GM18868 (cell line): Measurements from ENCODE around the gene MRPL39.
"Not testable (repeated sequence)": the region's sequence is repeated elsewhere in the genome, so short reads cannot be mapped to it uniquely, and the experiment has no call there.

Experiments
- ATAC-seq: cut with Tn5 transposase; IDR thresholded peaks from one replicate; pipeline ENCODE4 v1.9.1; 2021; ENCODE audit warnings: mild to moderate bottlenecking, moderate library complexity; ENCODE audit not compliant: unreplicated experiment

MRPL39 gene

DNA sequence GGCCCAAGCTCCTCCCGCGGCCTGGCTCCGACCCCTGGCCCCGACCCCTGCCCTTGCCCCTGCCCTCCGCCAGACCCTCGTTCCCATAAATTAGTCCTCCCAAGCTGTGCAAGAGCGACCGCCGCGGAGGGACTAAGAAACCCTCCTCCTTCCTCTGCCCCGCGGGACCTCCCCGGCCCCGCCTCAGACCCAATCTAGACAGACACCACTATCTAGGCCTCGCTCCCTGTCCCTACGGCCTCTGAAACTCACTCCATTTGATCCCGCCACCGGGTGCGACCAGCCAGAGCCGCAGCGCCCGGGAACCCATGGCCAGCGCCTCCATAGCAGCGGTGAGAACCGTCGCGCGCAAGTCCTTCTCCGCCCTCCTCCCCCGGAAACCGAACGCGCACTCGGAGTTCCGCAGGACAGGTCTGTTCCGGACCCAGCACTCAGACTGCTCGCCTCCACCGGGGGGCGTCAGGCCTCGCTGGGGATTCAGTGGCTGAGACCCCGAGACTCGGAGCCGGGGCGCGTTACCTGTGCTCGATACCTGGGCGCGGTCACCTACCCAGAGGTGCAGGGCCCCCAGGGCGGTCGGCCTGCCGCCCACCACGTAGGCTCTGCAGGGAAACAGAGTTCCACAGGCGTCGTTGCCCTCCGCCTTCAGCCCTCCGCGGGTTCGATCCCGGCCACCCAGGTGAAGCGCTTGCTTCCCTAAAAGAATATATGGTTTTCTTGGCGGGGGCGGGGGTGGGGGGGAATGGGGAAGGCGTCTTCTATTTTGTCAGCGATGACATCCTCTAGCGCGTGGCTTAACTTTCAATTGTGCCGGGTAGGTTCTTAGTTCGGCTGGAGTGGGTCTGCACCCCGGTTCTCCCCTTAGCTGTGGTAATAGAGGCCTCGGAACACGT is at the start of gene MRPL39:
Gene MRPL39, minus strand, starts transcription at position 331 of the 893 bp plus-strand sequence. Its CDS starts 6 bp downstream, at position 325.
- ATAC-seq = peak; percentile 93

DNA sequence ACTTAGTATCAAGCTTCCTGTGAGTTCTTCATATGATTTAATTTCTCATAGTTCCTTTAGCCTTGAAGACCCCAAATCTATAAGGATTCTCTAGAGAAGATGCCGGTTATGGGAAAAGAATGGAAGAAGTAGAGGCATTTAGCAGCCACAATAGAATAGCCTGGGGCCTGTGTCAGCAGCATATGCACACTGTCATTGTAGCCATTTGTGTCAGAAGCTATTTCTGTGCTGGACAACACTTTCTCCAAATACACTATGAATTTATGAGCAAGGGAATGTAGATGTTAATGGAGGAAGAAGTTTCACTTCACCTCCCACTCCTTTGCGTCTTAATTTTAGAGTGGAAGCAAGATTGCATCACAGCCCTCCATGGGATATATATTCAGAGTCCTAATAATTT is 49.1 kb upstream of the MRPL39 start:
- ATAC-seq = no peak

DNA sequence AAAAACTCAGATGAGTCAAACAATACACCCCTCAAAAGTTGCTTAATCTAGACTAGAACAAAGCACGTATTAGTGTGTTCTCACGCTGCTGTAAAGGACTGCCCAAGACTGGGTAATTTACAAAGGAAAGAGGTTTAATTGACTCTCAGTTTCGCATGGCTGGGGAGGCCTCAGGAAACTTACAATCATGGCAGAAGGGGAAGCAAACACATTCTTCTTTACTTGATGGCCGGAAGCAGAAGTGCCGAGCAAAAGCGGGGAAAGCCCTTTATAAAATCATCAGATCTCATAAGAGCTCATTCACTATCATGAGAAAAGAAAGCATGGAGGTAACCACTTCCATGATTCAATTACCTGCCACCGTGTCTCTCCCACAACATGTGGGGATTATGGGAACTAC is 41.9 kb upstream of the MRPL39 start:
- ATAC-seq = no peak

DNA sequence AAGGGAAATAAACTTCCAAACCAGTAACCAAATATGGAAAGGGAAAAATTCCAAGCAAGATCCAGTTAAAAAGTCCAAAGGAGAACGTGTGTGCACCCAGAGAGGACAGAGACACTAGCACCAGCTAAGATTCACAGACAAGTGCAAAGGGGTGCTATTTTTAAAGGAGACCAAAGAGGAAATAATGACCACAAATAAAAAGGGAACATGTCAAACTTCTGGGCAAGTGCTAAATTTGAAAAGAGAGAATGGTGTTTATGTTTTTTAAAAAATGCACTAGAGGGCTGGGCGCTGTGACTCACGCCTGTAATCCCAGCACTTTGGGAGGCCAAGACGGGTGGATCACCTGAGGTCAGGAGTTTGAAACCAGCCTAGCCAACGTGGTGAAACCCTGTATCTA is 40.4 kb upstream of the MRPL39 start:
- no peak for ATAC-seq

DNA sequence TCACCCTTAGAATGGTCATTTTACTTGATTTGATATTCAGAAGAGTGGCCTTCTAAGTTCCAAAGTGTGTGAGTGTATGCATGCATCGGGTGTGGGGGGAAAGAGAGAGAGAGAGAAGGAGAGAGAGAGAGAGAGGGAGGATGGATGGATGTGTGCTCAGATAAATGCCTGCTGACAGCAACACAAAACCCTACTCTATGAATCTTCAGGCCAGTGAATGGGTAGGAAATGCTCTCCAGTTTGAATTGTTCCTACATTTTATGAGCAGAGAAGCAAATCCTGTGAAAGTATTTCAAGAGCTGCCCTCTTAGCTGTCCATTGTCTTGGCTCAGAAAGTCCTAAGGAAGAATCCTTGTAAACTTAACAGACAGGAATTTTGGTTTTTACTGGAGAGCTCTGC is 39.2 kb upstream of the MRPL39 start:
- no peak for ATAC-seq

DNA sequence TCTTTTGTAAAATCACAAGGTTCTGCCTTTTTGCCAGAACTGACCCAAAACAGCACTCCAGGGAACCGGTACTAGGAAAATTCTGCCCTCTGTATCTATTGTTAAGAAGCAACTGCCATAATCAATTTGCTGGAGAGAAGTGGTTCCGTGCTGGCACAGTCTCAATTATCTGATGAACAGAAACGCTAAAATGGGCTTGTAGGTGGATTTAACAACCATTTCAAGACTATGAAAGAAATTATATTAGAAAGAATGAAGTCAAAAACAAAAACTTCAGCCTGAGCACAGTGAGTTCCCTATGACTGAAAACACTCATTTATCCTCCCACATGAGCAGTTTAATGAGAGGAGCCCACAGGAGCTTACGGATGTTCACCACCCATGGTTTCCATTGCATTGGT is 36.2 kb upstream of the MRPL39 start:
- ATAC-seq = no peak

DNA sequence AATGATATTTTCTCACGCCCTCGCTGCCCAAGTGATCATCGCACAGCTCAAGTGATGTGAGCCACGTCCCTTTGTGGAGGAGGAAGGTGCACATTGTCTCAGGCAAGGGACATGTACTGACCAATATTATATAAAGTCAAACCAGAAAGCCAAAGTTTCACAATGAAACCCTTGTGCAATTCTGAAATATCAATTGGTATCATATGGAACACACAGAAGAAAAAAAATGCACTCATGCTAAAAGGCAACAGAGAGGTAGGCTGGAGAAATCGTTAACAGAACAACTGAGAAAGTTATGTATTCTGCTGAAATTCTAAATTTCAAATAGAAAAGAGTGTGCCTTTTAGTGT is 33.6 kb upstream of the MRPL39 start:
- ATAC-seq = no peak

DNA sequence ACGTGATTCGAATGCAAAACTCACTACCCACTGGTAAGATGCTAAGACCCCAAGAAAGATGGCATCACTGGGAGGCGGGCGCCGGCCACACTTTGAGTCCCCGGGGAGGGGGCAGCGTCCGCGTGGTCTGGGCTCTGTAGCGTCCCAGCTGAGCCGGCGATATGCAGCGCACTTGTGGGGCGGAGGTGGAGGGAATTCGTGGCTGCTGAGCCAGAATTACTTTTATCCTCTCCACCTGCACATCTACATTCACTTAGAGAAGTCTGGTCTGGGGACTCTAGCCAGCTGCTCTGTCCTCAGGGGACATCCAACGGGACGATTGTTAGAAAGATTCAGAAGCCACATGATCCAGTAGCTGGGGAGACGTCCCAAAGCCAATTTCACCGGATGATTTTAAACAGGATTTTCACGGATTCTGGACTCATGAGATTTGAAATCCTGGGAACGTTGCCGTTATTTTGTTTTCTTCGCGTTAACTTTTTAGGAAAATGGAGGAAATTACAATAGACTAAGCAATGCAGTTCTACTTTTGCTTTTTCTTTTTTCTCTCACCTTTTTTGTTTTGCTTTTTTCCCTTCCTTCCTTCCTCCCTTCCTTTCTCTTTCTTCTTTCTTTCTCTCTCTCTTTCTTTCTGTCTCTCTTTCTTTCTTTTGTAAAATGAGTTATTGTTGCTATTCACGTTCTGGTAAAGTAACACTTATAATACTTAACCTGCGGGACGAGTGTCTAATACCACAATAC is 33.1 kb upstream of the MRPL39 start:
- ATAC-seq = peak; percentile 29

DNA sequence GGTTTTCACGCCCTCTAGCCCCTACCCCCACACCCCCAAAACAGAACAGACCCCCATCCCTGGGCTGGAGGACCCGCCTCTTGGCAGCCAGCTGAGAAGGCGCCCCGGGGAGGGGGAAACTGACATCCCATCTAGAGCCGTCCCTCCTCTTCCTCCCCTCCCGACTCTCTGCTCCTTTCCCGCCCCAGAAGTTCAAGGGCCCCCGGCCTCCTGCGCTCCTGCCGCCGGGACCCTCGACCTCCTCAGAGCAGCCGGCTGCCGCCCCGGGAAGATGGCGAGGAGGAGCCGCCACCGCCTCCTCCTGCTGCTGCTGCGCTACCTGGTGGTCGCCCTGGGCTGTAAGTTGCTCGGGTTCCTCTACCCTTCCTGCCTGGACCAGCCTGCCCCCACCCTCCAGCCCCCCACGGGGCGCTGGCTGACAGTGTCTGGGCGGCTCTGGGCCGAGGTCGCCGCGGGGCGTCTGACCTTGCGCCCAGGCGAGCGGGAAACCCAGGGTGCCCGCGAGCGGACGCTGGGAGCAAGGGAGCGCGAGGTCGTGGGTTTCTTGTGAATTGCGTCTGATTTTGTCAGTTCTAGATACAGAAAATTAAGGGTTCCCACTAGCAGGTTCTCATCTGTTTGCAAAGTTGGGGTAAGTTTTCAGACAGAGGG is 32.4 kb upstream of the MRPL39 start:
- ATAC-seq = peak; percentile 76

DNA sequence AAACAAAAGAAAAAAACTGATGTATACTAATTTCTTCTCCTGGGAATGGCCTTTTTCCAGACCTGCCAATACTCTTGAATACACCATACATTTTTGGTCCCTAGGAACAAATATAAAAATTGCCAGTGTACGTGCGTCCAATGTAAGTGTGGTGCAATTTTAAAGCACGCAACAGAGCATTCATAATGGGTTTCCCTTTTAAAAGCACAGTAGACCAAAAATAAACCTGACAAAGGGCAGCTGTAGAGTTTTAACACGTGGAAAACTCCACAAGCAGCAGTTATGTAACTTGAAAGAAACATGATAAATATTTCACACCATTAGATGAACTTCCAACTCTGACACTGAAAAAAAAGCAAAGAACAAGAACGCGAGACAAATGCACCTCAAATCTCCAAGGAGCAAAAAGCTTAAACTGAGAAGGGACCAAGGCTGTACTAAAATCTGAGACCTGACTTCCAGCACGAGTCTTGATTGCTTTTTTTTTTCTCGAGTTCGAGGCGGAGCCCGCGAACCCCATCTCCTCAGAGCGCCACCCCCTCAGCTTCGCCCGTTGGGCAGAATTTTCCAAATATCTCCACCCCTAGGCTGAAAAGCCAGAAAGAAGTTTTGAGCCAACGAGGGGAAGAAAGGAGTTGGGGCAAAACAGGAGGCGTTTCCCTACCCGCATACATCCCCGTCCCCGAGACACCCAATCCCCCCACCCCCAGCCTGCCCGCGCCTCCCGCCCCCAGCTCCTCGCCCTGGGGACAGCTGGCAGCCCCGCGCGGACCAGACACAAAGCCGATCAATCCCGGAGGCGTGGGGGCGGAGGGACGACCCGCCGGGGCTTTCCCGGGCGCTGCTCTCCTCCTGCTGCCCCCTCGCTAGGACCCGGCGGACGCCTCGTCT is 31.6 kb upstream of the MRPL39 start, which contains the start of gene JAM2:
Gene JAM2, plus strand, starts transcription at position 599 of the 891 bp plus-strand sequence. CDS start 564 bp downstream, outside the sequence.
- ATAC-seq = peak; percentile 54

DNA sequence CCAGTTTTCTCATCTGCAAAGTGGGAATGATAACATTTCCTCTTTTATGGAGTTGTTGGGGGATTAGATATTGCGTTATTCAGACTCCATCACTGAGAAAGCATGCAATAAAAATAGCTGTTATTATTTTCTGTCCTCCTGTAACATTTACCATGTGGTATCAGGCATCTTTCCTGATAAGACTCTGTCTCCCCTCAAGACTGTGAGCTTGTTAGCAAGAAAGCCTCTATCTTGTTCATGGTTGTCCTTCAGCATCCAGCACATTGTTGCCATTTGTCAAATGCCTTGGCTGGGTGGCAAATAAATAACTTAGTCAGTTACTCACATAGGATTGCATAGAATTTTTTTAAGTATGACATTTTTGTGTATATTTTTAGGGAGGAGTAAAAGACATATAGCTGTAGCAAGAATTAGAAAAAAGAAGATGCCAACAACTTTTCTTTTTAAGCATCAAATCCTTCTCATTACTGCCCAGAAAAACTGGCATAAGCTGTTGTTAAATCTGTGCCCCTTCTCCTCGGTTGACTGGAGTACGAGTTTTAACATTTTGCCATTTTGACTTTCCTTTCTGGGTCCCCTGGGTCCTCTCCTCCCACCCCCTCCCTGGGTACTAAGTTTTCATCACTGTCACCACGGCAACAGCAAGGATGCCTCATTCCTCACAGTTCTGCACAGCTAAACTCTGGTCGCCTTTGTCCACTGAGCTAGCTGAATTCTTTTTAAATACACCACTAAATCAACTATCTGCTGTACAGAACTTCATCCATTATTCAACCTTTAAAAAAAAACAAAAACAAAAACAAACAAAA is 30.8 kb upstream of the MRPL39 start:
- ATAC-seq = no peak

DNA sequence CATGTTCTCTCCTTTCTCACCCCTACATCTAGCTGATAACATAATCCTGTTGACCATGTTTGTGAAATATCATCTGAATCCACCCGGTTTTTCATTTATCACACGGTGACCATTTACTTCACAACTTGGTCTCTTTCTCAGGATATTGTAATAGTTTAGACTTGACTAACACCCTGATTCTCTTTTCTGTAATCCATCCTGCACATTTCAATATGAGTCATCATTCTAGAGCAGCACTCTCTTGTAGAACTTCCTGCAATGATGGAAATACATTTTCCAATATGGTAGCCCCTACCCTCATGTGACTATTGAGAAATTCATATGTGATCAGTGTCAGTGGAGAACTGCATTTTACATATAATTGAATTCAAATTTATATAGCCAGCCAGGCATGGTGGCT is 29.4 kb upstream of the MRPL39 start:
- no peak for ATAC-seq

DNA sequence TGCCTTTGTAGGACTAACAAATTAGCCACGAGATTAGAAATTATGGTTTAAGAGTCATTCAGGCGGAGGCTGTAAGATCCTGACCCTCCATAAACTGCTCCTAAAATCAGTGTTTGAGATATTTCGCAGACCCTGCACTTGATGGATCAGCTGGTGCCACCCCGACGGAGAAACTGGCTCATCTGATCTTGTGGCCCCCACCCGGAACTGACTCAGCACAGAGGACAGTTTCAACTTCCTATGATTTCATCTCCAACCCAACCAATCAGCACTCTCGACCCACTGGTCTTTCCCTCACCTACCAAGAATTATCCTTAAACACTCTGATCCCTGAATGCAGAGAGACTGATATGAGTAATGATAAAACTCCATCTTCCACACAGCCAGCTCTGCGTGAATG is 28.0 kb upstream of the MRPL39 start:
- no peak for ATAC-seq

DNA sequence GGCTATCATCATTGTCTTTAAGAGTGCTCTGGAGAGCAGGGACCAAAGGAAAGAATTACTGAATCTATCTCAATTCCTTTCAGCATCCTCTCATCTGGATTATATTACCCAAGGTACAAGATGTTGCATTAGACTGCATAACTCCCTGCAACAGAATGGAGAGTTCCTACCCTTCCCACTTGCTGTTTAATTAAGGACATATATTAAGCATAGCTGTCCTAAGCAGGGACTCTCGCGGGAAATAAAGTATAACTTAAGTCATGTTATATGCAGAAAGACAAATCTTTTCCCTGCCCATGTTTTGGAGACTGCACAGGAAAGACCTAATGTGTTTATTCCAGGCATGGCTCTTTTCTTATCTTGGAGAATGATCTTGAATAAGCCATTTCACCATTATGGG is 25.0 kb upstream of the MRPL39 start:
- ATAC-seq = no peak

DNA sequence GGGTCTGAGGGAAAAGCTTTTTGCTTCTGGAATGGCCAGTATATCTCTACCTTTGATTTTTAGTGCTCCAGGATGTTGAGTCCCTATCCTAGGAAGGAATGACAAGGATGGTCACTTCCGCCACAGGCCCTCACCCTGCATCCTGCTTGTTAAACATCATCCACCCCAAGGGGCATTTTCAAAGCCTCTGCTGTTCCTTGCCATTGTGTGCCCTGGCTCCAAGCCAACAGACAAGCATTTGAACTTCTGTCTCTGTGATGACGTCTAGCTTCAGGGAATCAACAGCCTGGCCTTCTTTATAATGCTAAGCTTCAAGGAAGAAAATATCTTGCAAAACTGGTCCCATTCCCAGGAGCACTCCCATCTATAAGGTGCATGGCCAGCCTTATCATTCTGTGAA is 19.5 kb upstream of the MRPL39 start:
- no peak for ATAC-seq

DNA sequence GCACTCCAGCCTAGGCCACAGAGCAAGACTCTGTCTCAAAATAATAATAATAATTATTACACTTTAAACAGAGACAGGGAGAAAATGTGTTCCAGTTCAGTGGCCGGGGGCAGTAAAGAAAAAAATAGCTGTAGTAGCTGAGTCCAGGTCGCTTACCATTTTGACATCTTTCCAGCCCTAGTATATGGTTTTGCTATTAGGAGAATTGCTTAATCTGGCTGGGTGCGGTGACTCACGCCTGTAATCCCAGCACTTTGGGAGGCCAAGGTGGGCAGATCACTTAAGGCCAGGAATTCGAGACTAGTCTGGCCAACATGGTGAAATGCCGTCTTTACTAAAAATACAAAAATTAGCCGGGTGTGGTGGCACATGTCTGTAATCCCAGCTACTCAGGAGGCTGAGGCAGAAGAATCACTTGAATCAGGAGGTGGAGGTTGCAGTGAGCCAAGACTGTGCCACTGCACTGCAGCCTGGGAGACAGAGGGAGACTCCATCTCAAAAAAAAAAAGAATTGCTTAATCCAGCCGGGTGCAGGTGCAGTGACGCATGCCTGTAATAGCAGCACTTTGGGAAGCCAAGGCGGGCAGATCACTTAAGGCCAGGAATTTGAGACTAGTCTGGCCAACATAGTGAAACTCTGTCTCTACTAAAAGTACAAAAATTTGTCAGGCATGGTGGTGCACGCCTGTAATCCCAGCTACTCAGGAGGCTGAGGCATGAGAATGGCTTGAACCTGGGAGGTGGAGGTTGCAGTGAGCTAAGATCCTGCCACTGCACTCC is 18.7 kb upstream of the MRPL39 start:
- ATAC-seq = not testable (repeated sequence)

DNA sequence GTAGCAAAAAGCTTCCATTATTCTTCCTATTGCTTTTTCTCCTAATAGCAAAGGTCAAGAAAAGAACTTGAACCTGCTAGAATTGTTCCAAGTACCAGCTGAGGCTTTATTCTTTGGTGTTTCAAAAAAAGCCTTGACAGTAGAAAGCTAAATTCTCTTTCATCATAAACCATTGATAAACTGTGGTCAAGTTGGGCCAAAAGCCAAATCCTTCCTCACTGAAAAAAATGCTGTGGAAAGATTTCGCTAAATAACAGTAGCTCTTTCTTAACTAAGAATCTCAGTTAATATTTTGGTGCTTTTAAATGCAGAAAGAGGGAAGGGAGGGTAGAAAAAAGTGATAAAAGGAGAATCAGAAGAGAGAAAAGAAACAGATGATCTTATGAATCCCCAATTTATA is 17.8 kb upstream of the MRPL39 start:
- no peak for ATAC-seq

DNA sequence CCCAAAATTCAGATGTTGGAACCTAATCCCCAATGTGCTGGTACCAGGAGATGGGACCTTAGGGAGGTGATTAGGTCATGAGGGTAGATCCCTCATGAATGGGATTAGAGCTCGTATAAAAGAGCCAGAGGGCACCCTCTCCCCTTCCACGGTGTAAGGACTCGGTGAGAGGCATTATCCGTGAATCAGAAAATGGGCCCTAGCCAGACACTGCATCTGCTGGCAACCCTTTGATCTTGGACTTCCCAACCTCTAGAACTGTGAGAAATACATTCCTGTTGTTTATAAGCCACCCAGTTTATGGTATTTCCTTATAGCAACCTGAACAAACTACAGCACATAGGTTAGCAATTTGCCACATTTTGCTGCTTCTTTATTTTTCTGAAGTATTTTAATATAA is 17.2 kb upstream of the MRPL39 start:
- no peak for ATAC-seq

DNA sequence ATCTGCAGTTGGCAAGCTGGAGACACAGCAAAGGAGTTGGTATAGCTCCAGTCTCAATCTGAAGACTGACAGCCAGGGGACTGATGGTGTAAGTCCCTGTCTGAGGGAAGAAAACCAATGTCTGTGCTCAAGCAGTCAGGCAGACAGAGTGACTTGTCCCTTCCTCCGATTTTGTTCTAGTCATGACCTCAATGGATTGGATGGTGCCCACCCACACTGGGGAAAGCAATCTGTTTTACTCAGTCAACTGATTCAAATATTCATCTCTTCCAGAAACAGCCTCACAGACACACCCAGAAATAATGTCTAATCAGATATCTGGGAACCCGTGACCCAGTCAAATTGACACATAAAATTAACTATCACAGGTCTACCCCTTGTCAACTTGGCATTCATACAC is 11.9 kb upstream of the MRPL39 start:
- no peak for ATAC-seq
